CD14-positive monocyte (primary cell): Measurements from ENCODE around the gene ITGB3BP. TPM values are rescaled to one million over a fixed set of nuclear protein-coding genes. Genes with fewer than 3 reads are reported as not detected.

Source experiments
- DNase-seq, 3 donors: peaks; one replicate each; pipeline ENCODE4 v3.0.0-alpha.2; 2011 to 2022
- H2AFZ ChIP-seq: 2 replicates; pipeline ENCODE4 v1.6.0; 2012; ENCODE audit warnings: mild to moderate bottlenecking, low read depth, low read length, inconsistent platforms; ENCODE audit not compliant: insufficient read depth, poor library complexity, severe bottlenecking
- H3K27ac ChIP-seq, 2 donors: 1 replicate in 1 of 2; 2 replicates in 1 of 2; pipeline ENCODE4 v1.5.1; 2012 to 2013; ENCODE audit warnings: low read length in 2 of 2, control low read depth in 1 of 2, inconsistent platforms in 1 of 2, low read depth in 1 of 2, mild to moderate bottlenecking in 1 of 2
- H3K27me3 ChIP-seq, 2 donors: one replicate each; pipeline versions ENCODE4 v1.6.0 to v1.6.1; 2011 to 2013; ENCODE audit warnings: low read length in 2 of 2; ENCODE audit not compliant: control insufficient read depth in 2 of 2, insufficient read depth in 2 of 2
- H3K36me3 ChIP-seq, 2 donors: replicated peaks in 1 of 2; 1 replicate in 1 of 2; 2 replicates in 1 of 2; pipeline versions ENCODE4 v1.5.1 to v1.6.1; 2012 to 2013; ENCODE audit warnings: low read length in 2 of 2, control low read depth in 1 of 2, inconsistent platforms in 1 of 2, mild to moderate bottlenecking in 1 of 2; ENCODE audit not compliant: insufficient read depth in 2 of 2, control insufficient read depth in 1 of 2
- H3K4me1 ChIP-seq, 2 donors: 1 replicate in 1 of 2; 2 replicates in 1 of 2; pipeline versions ENCODE4 v1.5.1 to v1.6.1; 2012 to 2013; ENCODE audit warnings: low read length in 2 of 2, control low read depth in 1 of 2, inconsistent platforms in 1 of 2, mild to moderate bottlenecking in 1 of 2, moderate library complexity in 1 of 2; ENCODE audit not compliant: insufficient read depth in 2 of 2, control insufficient read depth in 1 of 2
- H3K4me2 ChIP-seq: replicated peaks from 2 replicates; pipeline ENCODE3; 2012; ENCODE audit warnings: low read length, moderate library complexity, mild to moderate bottlenecking; ENCODE audit not compliant: poor library complexity, severe bottlenecking; ENCODE audit errors: extremely low read depth
- H3K4me3 ChIP-seq, 3 experiments: fragments of 200-600 bp in 1 of 3; sonication (generic) in 1 of 3; replicated peaks in 1 of 3; 1 replicate in 2 of 3; 2 replicates in 1 of 3; pipeline ENCODE4 v1.5.1; 2011 to 2013; ENCODE audit warnings: low read length in 3 of 3, mild to moderate bottlenecking in 3 of 3, control low read depth in 2 of 3, low read depth in 2 of 3, inconsistent platforms in 1 of 3, moderate library complexity in 1 of 3
- H3K79me2 ChIP-seq: 2 replicates; pipeline ENCODE4 v1.6.0; 2012; ENCODE audit warnings: mild to moderate bottlenecking, control low read depth, inconsistent platforms, low read length, moderate library complexity; ENCODE audit not compliant: insufficient read depth
- H3K9ac ChIP-seq: 2 replicates; pipeline ENCODE4 v1.6.0; 2017; ENCODE audit warnings: low read length, mild to moderate bottlenecking; ENCODE audit not compliant: insufficient read depth, poor library complexity, severe bottlenecking
- H3K9me3 ChIP-seq, 2 donors: replicated peaks in 1 of 2; 1 replicate in 1 of 2; 2 replicates in 1 of 2; pipeline versions ENCODE4 v1.5.1 to v1.6.1; 2012 to 2013; ENCODE audit warnings: low read length in 2 of 2, control low read depth in 1 of 2; ENCODE audit not compliant: control insufficient read depth in 1 of 2, insufficient read depth in 1 of 2
- H4K20me1 ChIP-seq: 2 replicates; pipeline ENCODE4 v1.6.0; 2012; ENCODE audit warnings: mild to moderate bottlenecking, low read length, control low read depth, moderate library complexity; ENCODE audit not compliant: insufficient read depth
- H3K27ac Mint-ChIP-seq, 7 donors: one replicate each; pipeline ENCODE4 v1.8.0; 2020; ENCODE audit warnings: mild to moderate bottlenecking in 7 of 7, mixed read lengths in 7 of 7, moderate library complexity in 6 of 7, inconsistent platforms in 2 of 7
- H3K27me3 Mint-ChIP-seq, 3 donors: one replicate each; pipeline ENCODE4 v1.8.0; 2021 to 2022; ENCODE audit warnings: low read depth in 3 of 3, mild to moderate bottlenecking in 3 of 3, mixed read lengths in 3 of 3, moderate library complexity in 3 of 3, inconsistent platforms in 1 of 3
- H3K36me3 Mint-ChIP-seq, 2 donors: one replicate each; pipeline ENCODE4 v1.8.0; 2020; ENCODE audit warnings: mixed read lengths in 2 of 2, inconsistent platforms in 1 of 2, mild to moderate bottlenecking in 1 of 2
- H3K4me1 Mint-ChIP-seq: one replicate; pipeline ENCODE4 v1.8.0; 2020; ENCODE audit warnings: mild to moderate bottlenecking, mixed read lengths
- H3K4me3 Mint-ChIP-seq, 2 donors: one replicate each; pipeline ENCODE4 v1.8.0; 2020; ENCODE audit warnings: mild to moderate bottlenecking in 2 of 2, mixed read lengths in 2 of 2, moderate library complexity in 1 of 2
- H3K9me3 Mint-ChIP-seq, 7 donors: one replicate each; pipeline ENCODE4 v1.8.0; 2020 to 2022; ENCODE audit warnings: mixed read lengths in 7 of 7, mild to moderate bottlenecking in 6 of 7, moderate library complexity in 6 of 7, inconsistent platforms in 2 of 7
- CTCF ChIP-seq: fragments of 200-600 bp; IDR thresholded peaks from one replicate; pipeline ENCODE4 v1.8.0; 2022; ENCODE audit warnings: antibody characterized with exemption, mild to moderate bottlenecking
- WGBS: methylation state at CpG from one replicate; pipeline ENCODE4 v1.1.5; 2013; ENCODE audit warnings: missing lambda C conversion rate; ENCODE audit not compliant: insufficient coverage; 5-methylcytosine and 5-hydroxymethylcytosine counted together
- intact Hi-C, 2 donors: fragments of 100-400 bp; cut with micrococcal nuclease; formaldehyde crosslinking; loops; one replicate each; pipeline versions ENCODE4 v1.15.0 to v1.15.1; 2023
- polyA plus RNA-seq, 3 donors: library from polyadenylated mRNA; depleted of rRNA in 1 of 3; unstranded in 2 of 3; stranded (reverse) in 1 of 3; fragments of 300-500 nt in 2 of 3; fragments of >200 nt in 1 of 3; fragmentation: Illumina TruSeq in 2 of 3; gene quantifications; 1 replicate in 2 of 3; 2 replicates in 1 of 3; pipeline ENCODE4 v1.2.3, GENCODE V29; 2012 to 2021

The ITGB3BP gene
- polyA plus RNA-seq, 3 donors = 5.2 to 7.0 (median 6.6) TPM

- H3K4me2 ChIP-seq = no peak overlapping the region
- H3K36me3 Mint-ChIP-seq = peaks cover 10 to 17% of the 10 kb centered on the region in 2 donors
These were observed 9.7 kb upstream of the ITGB3BP start for GRCh38 chr1:63532727-63533126.

GRCh38 chr1:63524201-63524600 is 1.2 kb upstream of the ITGB3BP start:
- no peaks in the 10 kb centered on the region for H3K9me3 ChIP-seq
- peaks cover 19% of the 10 kb centered on the region for H3K4me1 Mint-ChIP-seq
- peaks cover 12% of the 10 kb centered on the region for H3K79me2 ChIP-seq
- H3K27ac Mint-ChIP-seq = peak overlapping the region in 3 of 7 donors; percentile 95 to 99 (median 96)
- no peak for DNase-seq
- no peak for TF ChIP-seq CTCF
- peak overlapping the region; percentile 90 for H2AFZ ChIP-seq
- H3K4me1 ChIP-seq = peaks cover 9 to 18% of the 10 kb centered on the region in 2 donors
- H3K9ac ChIP-seq = peak overlapping the region; percentile 75
- H3K27me3 Mint-ChIP-seq = no peaks in the 10 kb centered on the region
- peak overlapping the region in 1 of 2 donors; percentile 98 for H3K27ac ChIP-seq
- H4K20me1 ChIP-seq = no peaks in the 10 kb centered on the region
- H3K27me3 ChIP-seq = no peaks in the 10 kb centered on the region
- no peaks in the 10 kb centered on the region for H3K9me3 Mint-ChIP-seq
- H3K4me2 ChIP-seq = peak overlapping the region; percentile 71
- peaks cover 0 to 3% of the 10 kb centered on the region in 2 donors for H3K36me3 ChIP-seq
- no CpG with 5 or more reads among the region's 3 CpGs for WGBS
- H3K4me3 ChIP-seq = peak overlapping the region in 1 of 3 experiments; percentile 93
- H3K36me3 Mint-ChIP-seq = peaks cover 4 to 6% of the 10 kb centered on the region in 2 donors
- H3K4me3 Mint-ChIP-seq = no peak overlapping the region
- intact Hi-C loops = loop anchor here in 1 of 2 donors (10.0 kb wide), 1 partner anchor 159 kb away; the partner anchor contains the start of gene ALG6

More at GRCh38 chr1:63532727-63533126, 9.7 kb upstream of the ITGB3BP start:
- no peak for TF ChIP-seq CTCF
- Histone ChIP-seq H4K20me1 (no peaks in the 10 kb centered on the region), H3K9me3 (no peaks in the 10 kb centered on the region), H2AFZ (no peak overlapping the region), H3K9ac (no peak overlapping the region), H3K27ac (no peak overlapping the region), H3K79me2 (no peaks in the 10 kb centered on the region), H3K36me3 (peaks cover 8 to 10% of the 10 kb centered on the region in 2 donors), H3K4me3 (no peak overlapping the region), H3K27me3 (no peaks in the 10 kb centered on the region), H3K4me1 (no peaks in the 10 kb centered on the region)
- WGBS = no CpG with 5 or more reads among the region's 1 CpG
- no peak for DNase-seq
- intact Hi-C loops = loop anchor here (5.0 to 10.0 kb wide), 2 partner anchors 215 to 218 kb away; no protein-coding TSS in a partner anchor
- no peaks in the 10 kb centered on the region for H3K27me3 Mint-ChIP-seq
- H3K4me1 Mint-ChIP-seq = no peaks in the 10 kb centered on the region
- no peak overlapping the region for H3K4me3 Mint-ChIP-seq
- no peaks in the 10 kb centered on the region for H3K9me3 Mint-ChIP-seq
- H3K27ac Mint-ChIP-seq = no peak overlapping the region
